HepG2 (cell line): ENCODE measurements around the gene SHISA5. TPM values are rescaled to one million over a fixed set of nuclear protein-coding genes. Genes with fewer than 3 reads are reported as not detected.

Experiments used
- ARID2 ChIP-seq: sonication (generic); formaldehyde crosslinking; IDR thresholded peaks from 2 replicates; pipeline ENCODE4 v1.8.1; 2022; ENCODE audit warnings: mild to moderate bottlenecking, missing genetic modification reagents, borderline replicate concordance
- ATF4 ChIP-seq, 2 experiments: fragments of 450-650 bp in 1 of 2; sonication (generic) in 1 of 2; formaldehyde crosslinking; IDR thresholded peaks; 2 replicates each; pipeline versions ENCODE4 v1.5.0 to v1.8.0; 2020 to 2022; ENCODE audit warnings: mild to moderate bottlenecking in 1 of 2, missing genetic modification reagents in 1 of 2
- CHD4 ChIP-seq: fragments of 200-600 bp; sonication (generic); IDR thresholded peaks from 2 replicates; pipeline ENCODE4 v1.7.0; 2017; ENCODE audit warnings: mild to moderate bottlenecking, low read length, borderline replicate concordance
- E2F5 ChIP-seq: sonication (generic); formaldehyde crosslinking; conservative IDR thresholded peaks from 2 replicates; pipeline ENCODE4 v1.4.0; 2020; ENCODE audit warnings: missing genetic modification reagents
- RFXANK ChIP-seq: IDR thresholded peaks from 2 replicates; pipeline ENCODE4 v1.6.1; 2016
- TOPORS ChIP-seq: sonication (generic); formaldehyde crosslinking; IDR thresholded peaks from 2 replicates; pipeline ENCODE4 v1.8.0; 2023; ENCODE audit warnings: mild to moderate bottlenecking, missing genetic modification reagents
- ZFP41 ChIP-seq: sonication (generic); formaldehyde crosslinking; IDR thresholded peaks from 2 replicates; pipeline ENCODE4 v1.4.0; 2020; ENCODE audit warnings: mild to moderate bottlenecking, missing genetic modification reagents, borderline replicate concordance
- ZNF512 ChIP-seq: sonication (generic); formaldehyde crosslinking; IDR thresholded peaks from 2 replicates; pipeline ENCODE4 v1.4.0; 2020; ENCODE audit warnings: mild to moderate bottlenecking, missing genetic modification reagents
- ZNF589 ChIP-seq: sonication (generic); formaldehyde crosslinking; conservative IDR thresholded peaks from 2 replicates; pipeline ENCODE4 v1.8.0; 2022; ENCODE audit warnings: mild to moderate bottlenecking, moderate library complexity, missing genetic modification reagents
- ZNF83 ChIP-seq: sonication (generic); formaldehyde crosslinking; IDR thresholded peaks from 2 replicates; pipeline ENCODE4 v1.4.0; 2020; ENCODE audit warnings: missing genetic modification reagents, mild to moderate bottlenecking, borderline replicate concordance
- ZSCAN29 ChIP-seq: sonication (generic); formaldehyde crosslinking; conservative IDR thresholded peaks from 2 replicates; pipeline ENCODE4 v1.4.0; 2020; ENCODE audit warnings: mild to moderate bottlenecking, missing genetic modification reagents
- polyA plus RNA-seq, 8 experiments: library from polyadenylated mRNA; depleted of rRNA in 3 of 8; stranded (reverse) in 7 of 8; unstranded in 1 of 8; fragments of >200 nt; fragmentation: Illumina TruSeq in 4 of 8; extraction: Trizol in 4 of 8; gene quantifications; 2 replicates each; pipeline versions ENCODE4 v1.2.1 to v1.2.3, GENCODE V29; 2011 to 2016; ENCODE audit warnings: low read depth in 4 of 8, missing spikeins in 1 of 8, mixed read lengths in 1 of 8; ENCODE audit not compliant: insufficient read depth in 1 of 8
- total RNA-seq, 5 experiments: library from RNA; depleted of rRNA; stranded (reverse); fragments of >200 nt; fragmentation: Illumina TruSeq; extraction: Trizol; gene quantifications; 2 replicates each; pipeline ENCODE4 v1.2.3, GENCODE V29; 2016; ENCODE audit warnings: low read depth in 1 of 5
- TF ChIP-seq, protein P1 (sequence below), 2 experiments: sonication (generic) in 1 of 2; formaldehyde crosslinking in 1 of 2; IDR thresholded peaks; 2 replicates each; pipeline versions ENCODE4 v1.4.0 to v1.6.1; 2016 to 2020; ENCODE audit warnings: borderline replicate concordance in 1 of 2, low read depth in 1 of 2, mild to moderate bottlenecking in 1 of 2, missing genetic modification reagents in 1 of 2
- TF ChIP-seq, protein P2 (sequence below): sonication (generic); formaldehyde crosslinking; IDR thresholded peaks from 2 replicates; pipeline ENCODE4 v1.9.0; 2021; ENCODE audit warnings: missing genetic modification reagents, borderline replicate concordance
- TF ChIP-seq, protein P3 (sequence below): IDR thresholded peaks from 2 replicates; pipeline ENCODE4 v1.6.1; 2016; ENCODE audit warnings: mild to moderate bottlenecking

SHISA5 gene
- total and polyA plus RNA-seq, 2 of the 13 experiments (the other 11 are each of a cell fraction or from before 2014, with no cell fraction given): 75.8 to 91.4 TPM

DNA sequence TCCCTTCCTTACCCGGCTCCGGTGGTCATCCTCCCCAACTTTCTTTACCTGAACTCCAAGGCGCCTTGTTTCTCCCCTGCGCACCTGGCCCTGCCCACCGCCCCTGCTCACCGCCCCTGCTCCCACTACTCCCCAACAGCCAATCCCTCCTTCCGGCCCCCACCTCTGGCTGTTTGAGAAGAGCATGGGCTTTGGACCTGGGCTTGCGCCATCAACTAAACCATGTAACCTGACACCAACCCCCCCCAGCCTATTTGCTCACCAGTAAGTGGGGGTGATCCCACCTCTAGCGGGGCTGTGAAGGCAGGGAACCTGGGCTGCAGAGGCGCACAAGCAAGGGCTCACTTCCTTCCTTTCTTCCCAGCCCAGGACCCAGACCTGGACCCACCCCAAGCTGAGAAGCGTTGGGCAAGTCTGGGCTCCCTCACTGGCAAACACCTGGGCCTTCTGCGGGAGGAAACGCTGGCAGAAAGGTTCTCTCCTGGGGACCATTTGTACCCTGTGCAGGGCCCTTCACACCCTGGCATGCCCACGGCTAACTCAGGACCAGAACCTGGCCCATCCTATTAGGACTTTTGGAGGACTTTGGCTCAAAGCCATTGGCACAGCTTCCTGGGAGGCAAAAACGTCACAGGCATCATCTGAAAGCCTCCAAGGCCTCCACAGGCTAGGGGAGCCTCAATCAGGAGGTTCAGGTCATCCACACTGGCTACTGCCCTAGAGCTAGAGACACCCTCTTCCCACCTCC is 73.8 kb downstream of the SHISA5 start, which contains the start of gene PLXNB1 (continued):
- TF ChIP-seq, protein P1, sequence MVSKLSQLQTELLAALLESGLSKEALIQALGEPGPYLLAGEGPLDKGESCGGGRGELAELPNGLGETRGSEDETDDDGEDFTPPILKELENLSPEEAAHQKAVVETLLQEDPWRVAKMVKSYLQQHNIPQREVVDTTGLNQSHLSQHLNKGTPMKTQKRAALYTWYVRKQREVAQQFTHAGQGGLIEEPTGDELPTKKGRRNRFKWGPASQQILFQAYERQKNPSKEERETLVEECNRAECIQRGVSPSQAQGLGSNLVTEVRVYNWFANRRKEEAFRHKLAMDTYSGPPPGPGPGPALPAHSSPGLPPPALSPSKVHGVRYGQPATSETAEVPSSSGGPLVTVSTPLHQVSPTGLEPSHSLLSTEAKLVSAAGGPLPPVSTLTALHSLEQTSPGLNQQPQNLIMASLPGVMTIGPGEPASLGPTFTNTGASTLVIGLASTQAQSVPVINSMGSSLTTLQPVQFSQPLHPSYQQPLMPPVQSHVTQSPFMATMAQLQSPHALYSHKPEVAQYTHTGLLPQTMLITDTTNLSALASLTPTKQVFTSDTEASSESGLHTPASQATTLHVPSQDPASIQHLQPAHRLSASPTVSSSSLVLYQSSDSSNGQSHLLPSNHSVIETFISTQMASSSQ (IDR thresholded peaks at IDR 0.05; ENCODE audit: low read depth): peak; percentile 89
- TF ChIP-seq, protein P1 (CRISPR knock-in tag; IDR thresholded peaks at IDR 0.05; ENCODE audit: borderline replicate concordance): peak; percentile 95
- TF ChIP-seq ZSCAN29 (CRISPR knock-in tag) (0 out of 2 replicates have a peak, but pooled peaks have one; percentile 58), RFXANK (CRISPR knock-in tag) (no peak), ZNF512 (no peak), ZNF83 (CRISPR knock-in tag) (no peak), TOPORS (CRISPR knock-in tag) (peak; percentile 66; the same call in 1 of the 2 replicates), CHD4 (no peak), ZNF589 (CRISPR knock-in tag) (peak; percentile 96), E2F5 (CRISPR knock-in tag) (no peak), ZFP41 (no peak), ARID2 (no peak), ATF4 (CRISPR knock-in tag; IDR thresholded peaks at IDR 0.05) (peak in 1 of 2 experiments; percentile 90; a peak in 2 of 4 replicates)
- TF ChIP-seq, protein P2, sequence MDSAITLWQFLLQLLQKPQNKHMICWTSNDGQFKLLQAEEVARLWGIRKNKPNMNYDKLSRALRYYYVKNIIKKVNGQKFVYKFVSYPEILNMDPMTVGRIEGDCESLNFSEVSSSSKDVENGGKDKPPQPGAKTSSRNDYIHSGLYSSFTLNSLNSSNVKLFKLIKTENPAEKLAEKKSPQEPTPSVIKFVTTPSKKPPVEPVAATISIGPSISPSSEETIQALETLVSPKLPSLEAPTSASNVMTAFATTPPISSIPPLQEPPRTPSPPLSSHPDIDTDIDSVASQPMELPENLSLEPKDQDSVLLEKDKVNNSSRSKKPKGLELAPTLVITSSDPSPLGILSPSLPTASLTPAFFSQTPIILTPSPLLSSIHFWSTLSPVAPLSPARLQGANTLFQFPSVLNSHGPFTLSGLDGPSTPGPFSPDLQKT (CRISPR knock-in tag): no peak
- TF ChIP-seq, protein P3, sequence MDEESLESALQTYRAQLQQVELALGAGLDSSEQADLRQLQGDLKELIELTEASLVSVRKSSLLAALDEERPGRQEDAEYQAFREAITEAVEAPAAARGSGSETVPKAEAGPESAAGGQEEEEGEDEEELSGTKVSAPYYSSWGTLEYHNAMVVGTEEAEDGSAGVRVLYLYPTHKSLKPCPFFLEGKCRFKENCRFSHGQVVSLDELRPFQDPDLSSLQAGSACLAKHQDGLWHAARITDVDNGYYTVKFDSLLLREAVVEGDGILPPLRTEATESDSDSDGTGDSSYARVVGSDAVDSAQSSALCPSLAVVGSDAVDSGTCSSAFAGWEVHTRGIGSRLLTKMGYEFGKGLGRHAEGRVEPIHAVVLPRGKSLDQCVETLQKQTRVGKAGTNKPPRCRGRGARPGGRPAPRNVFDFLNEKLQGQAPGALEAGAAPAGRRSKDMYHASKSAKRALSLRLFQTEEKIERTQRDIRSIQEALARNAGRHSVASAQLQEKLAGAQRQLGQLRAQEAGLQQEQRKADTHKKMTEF: peak; percentile 93
